Panc1 (cell line): Measurements from ENCODE around the gene BCL2L1. TPM values are rescaled to one million over a fixed set of nuclear protein-coding genes. Genes with fewer than 3 reads are reported as not detected.
A peak's percentile ranks its signal among the peaks of the same experiment; 100 is the strongest.

Experiments
- ATAC-seq: fragments of 200-7000 bp; cut with Tn5 transposase; 2 replicates; pipeline ENCODE4 v1.9.1; 2020; ENCODE audit warnings: mild to moderate bottlenecking, moderate library complexity
- BruUV-seq: library from RNA; stranded (reverse); fragments of 400-500 nt; replicated peaks from 2 replicates; lab custom pipeline; 2021; lab: Mats Ljungman, UMichigan
- CTCF ChIA-PET: fragments of 300-600 bp; sonication (Branson Sonifier 250); formaldehyde crosslinking; loops from one replicate; lab custom pipeline; 2022; ENCODE audit warnings: antibody characterized with exemption; lab: Charles Lee
- POLR2A ChIA-PET: fragments of 300-600 bp; sonication (Branson Sonifier 250); formaldehyde crosslinking; loops from one replicate; lab custom pipeline; 2022; ENCODE audit warnings: antibody characterized with exemption; lab: Charles Lee
- DNase-seq: peaks from one replicate; pipeline ENCODE4 v3.0.0-alpha.2; 2010; ENCODE audit warnings: low read depth, low spot score
- H3K27ac ChIP-seq: 2 replicates; pipeline ENCODE4 v1.5.1; 2011; ENCODE audit warnings: mild to moderate bottlenecking, low read length, inconsistent platforms
- H3K27me3 ChIP-seq: fragments of 200-500 bp; sonication (Bioruptor generic); 2 replicates; pipeline ENCODE4 v1.6.0; 2014; ENCODE audit warnings: low read length, inconsistent platforms; ENCODE audit not compliant: control insufficient read depth, insufficient read depth
- H3K36me3 ChIP-seq: fragments of 200-500 bp; sonication (Bioruptor generic); 2 replicates; pipeline ENCODE4 v1.5.1; 2014; ENCODE audit warnings: inconsistent platforms, mild to moderate bottlenecking, low read length, moderate library complexity; ENCODE audit not compliant: control insufficient read depth, insufficient read depth
- H3K4me1 ChIP-seq: 2 replicates; pipeline ENCODE4 v1.5.1; 2011; ENCODE audit warnings: inconsistent platforms, mild to moderate bottlenecking, low read length, moderate library complexity; ENCODE audit not compliant: control insufficient read depth, insufficient read depth
- H3K4me3 ChIP-seq, 2 experiments: 2 replicates each; pipeline ENCODE4 v1.5.1; 2011 to 2012; ENCODE audit warnings: low read depth in 2 of 2, low read length in 2 of 2, mild to moderate bottlenecking in 2 of 2, inconsistent platforms in 1 of 2, moderate library complexity in 1 of 2
- H3K9me3 ChIP-seq: fragments of 200-500 bp; sonication (Bioruptor generic); 2 replicates; pipeline ENCODE4 v1.5.1; 2014; ENCODE audit warnings: low read depth, mild to moderate bottlenecking, inconsistent platforms, low read length, moderate library complexity; ENCODE audit not compliant: control insufficient read depth, insufficient read depth
- CTCF ChIP-seq: fragments of 450-650 bp; IDR thresholded peaks from 2 replicates; pipeline ENCODE4 v1.5.1; 2017; ENCODE audit warnings: mild to moderate bottlenecking
- POLR2AphosphoS5 ChIP-seq: IDR thresholded peaks from 2 replicates; pipeline ENCODE4 v1.6.1; 2012; ENCODE audit warnings: mild to moderate bottlenecking, low read depth, low read length, moderate library complexity
- REST ChIP-seq, 2 experiments: IDR thresholded peaks; 2 replicates each; pipeline ENCODE4 v1.6.1; 2011 to 2012; ENCODE audit warnings: low read depth in 2 of 2, control low read depth in 1 of 2, low read length in 1 of 2, mild to moderate bottlenecking in 1 of 2, moderate library complexity in 1 of 2; ENCODE audit not compliant: insufficient read depth in 1 of 2
- SIN3A ChIP-seq: IDR thresholded peaks from 2 replicates; pipeline ENCODE4 v1.6.1; 2012; ENCODE audit warnings: low read depth, mild to moderate bottlenecking, low read length, moderate library complexity, borderline replicate concordance; ENCODE audit not compliant: insufficient read depth
- TCF7L2 ChIP-seq: IDR thresholded peaks from 2 replicates; pipeline ENCODE4 v1.6.1; 2011; ENCODE audit warnings: mild to moderate bottlenecking, low read depth, low read length, inconsistent platforms
- in situ Hi-C: cut with HindIII; loops from 2 replicates; pipeline ENCODE4 v1.10.0; 2016; ENCODE audit warnings: low sequenced_read_pairs, low pct_unique_long_range_greater_than_20kb
- intact Hi-C: fragments of 100-400 bp; cut with micrococcal nuclease; formaldehyde crosslinking; loops from one replicate; pipeline ENCODE4 v1.10.0; 2022; ENCODE audit not compliant: unreplicated experiment
- total RNA-seq: library from RNA; stranded (reverse); gene quantifications from one replicate; pipeline ENCODE4 v1.2.1, GENCODE V29; 2021; ENCODE audit not compliant: unreplicated experiment

The BCL2L1 gene
- total RNA-seq, 1 experiment from 2014 or later: 150 TPM

- Histone ChIP-seq H3K9me3 (no peaks in the 10 kb centered on the region), H3K4me3 (no peak overlapping the region), H3K27ac (peak overlapping the region; percentile 76), H3K4me1 (peaks cover 66% of the 10 kb centered on the region), H3K27me3 (no peaks in the 10 kb centered on the region), H3K36me3 (peaks cover 4% of the 10 kb centered on the region; the same call in 1 of the 2 replicates)
- TF ChIP-seq REST (IDR thresholded peaks at IDR 0.05; ENCODE audit: insufficient read depth in 1 of 2, low read depth in 2 of 2, low read length in 1 of 2) (no peak), CTCF (no peak), SIN3A (no peak), POLR2AphosphoS5 (no peak; the same call in 1 of the 2 replicates), TCF7L2 (no peak)
- in situ Hi-C loops (no loop called here), intact Hi-C loops (loop anchor here (5.0 kb wide), 1 partner anchor 44 kb away; the partner anchor contains the start of gene BCL2L1)
- ChIA-PET POLR2A (no interaction called here), CTCF (interaction anchor here (0.9 to 1.5 kb wide), 2 partner anchors 17 to 45 kb away, joined by 3 to 4 read pairs; no protein-coding TSS in a partner anchor)
- peak; percentile 44 for ATAC-seq
- no TSS peak for BruUV-seq
- no peak for DNase-seq
These were observed 44.0 kb downstream of the BCL2L1 start for GRCh38 chr20:31678389-31679356.

GRCh38 chr20:31677553-31678260 lies 45.0 kb downstream of the BCL2L1 start:
- Histone ChIP-seq H3K27ac (peak overlapping the region; percentile 76), H3K27me3 (no peaks in the 10 kb centered on the region), H3K4me3 (no peak overlapping the region), H3K4me1 (peaks cover 68% of the 10 kb centered on the region), H3K9me3 (no peaks in the 10 kb centered on the region), H3K36me3 (peaks cover 4% of the 10 kb centered on the region; the same call in 1 of the 2 replicates)
- BruUV-seq: TSS peak; percentile 22
- CTCF ChIA-PET: interaction anchor here (0.9 to 1.5 kb wide), 5 partner anchors 13 to 46 kb away, joined by 3 to 5 read pairs (median 4); no protein-coding TSS in a partner anchor
- POLR2A ChIA-PET: no interaction called here
- intact Hi-C loops (loop anchor here (5.0 kb wide), 1 partner anchor 45 kb away; the partner anchor contains the start of gene BCL2L1), in situ Hi-C loops (no loop called here)
- TF ChIP-seq POLR2AphosphoS5 (no peak), CTCF (no peak), REST (IDR thresholded peaks at IDR 0.05; ENCODE audit: insufficient read depth in 1 of 2, low read depth in 2 of 2, low read length in 1 of 2) (no peak), TCF7L2 (no peak), SIN3A (no peak)
- DNase-seq (no peak), ATAC-seq (no peak)
